ENCODE results near the gene RNF2.
"Not testable (repeated sequence)": the region's sequence is repeated elsewhere in the genome, so short reads cannot be mapped to it uniquely, and the experiment has no call there.

The RNF2 gene

GRCh38 chr1:185044981-185045813, at the start of gene RNF2:
Gene RNF2, plus strand, starts transcription at chr1:185045558. Its CDS starts 41,996 bp downstream, at chr1:185087554.
- DNase-seq = peak; percentile 90

DNA sequence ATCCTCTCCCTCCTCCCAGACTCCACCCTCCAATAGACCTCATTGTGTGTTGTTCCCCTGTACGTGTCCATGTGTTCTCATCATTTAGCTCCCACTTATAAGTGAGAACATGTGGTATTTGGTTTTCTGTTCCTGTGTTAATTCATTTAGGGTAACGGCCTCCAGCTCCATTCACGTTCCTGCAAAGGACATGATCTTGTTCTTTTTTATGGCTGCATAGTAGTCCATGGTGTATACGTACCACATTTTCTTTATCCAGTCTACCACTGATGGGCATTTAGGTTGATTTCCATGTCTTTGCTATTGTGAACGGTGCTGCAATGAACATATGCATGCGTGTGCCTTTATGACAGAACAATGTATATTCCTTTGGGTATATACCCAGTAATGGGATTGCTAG, 45.4 kb upstream of the RNF2 start:
- DNase-seq = not testable (repeated sequence)

- DNase-seq = peak; percentile 43
These were observed 44.0 kb upstream of the RNF2 start for GRCh38 chr1:185001312-185001880.

DNA sequence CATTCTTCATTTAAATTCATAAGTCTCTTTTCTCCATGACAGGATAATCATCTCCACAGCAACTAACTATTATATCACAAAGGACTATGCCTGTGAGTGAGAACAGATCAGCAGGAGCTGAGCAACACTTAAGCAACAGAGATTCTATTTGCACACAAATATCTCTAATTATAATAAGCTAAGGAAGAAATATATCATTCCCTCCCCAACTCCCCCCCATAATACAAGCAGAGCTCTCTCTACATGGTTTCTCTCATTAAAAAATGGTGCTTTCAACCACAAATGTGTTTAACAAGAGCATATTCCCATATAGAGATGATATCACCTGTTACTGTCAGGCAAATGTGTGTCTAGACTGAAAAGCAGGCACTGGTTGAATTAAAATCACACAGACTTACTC, 36.5 kb upstream of the RNF2 start:
- no peak for DNase-seq

GRCh38 chr1:185010361-185010760, 35.0 kb upstream of the RNF2 start:
- DNase-seq = no peak

DNA sequence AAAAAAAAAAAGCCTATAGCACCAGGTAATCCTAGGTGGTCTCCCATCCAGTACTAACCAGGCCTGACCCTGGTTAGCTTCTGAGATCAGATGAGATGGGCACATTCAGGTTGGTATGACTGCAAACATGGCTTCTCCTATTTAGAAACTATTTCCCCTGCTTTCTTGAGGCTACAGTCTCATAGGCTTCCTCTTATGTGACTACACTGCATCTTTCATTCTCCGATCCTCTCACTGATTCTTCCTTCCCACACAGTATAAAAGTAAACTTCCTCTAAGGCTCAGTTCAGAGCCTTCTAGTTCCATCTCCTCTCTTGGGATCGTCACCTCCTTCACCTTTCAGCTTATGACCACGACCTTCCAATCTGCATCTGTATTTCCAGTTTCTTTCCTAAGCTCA, 30.4 kb upstream of the RNF2 start:
- no peak for DNase-seq

- DNase-seq = no peak
These were observed 29.7 kb upstream of the RNF2 start for GRCh38 chr1:185015631-185016030.

GRCh38 chr1:185016880-185017279, 28.5 kb upstream of the RNF2 start:
- DNase-seq = no peak

DNA sequence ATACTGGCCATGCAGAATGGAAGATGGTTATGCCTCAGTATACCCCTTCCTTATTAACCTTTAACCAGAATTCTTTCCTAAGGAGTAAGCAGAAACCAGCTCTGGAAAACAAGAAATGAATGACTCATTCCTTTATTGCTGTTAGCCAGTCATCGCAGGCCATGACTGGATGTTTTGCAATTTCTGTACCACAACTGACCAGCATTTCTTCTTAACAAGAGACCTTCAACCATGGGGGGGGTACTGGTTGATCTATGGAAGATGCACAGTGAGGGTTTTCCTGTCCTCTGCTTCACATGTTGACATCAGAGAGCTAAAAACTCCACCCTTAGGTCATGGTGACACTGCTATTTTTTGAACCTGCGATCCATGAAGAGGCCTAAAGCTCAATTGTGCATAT, 28.0 kb upstream of the RNF2 start:
- DNase-seq = peak; percentile 35

GRCh38 chr1:185017966-185018365, 27.4 kb upstream of the RNF2 start:
- no peak for DNase-seq

DNA sequence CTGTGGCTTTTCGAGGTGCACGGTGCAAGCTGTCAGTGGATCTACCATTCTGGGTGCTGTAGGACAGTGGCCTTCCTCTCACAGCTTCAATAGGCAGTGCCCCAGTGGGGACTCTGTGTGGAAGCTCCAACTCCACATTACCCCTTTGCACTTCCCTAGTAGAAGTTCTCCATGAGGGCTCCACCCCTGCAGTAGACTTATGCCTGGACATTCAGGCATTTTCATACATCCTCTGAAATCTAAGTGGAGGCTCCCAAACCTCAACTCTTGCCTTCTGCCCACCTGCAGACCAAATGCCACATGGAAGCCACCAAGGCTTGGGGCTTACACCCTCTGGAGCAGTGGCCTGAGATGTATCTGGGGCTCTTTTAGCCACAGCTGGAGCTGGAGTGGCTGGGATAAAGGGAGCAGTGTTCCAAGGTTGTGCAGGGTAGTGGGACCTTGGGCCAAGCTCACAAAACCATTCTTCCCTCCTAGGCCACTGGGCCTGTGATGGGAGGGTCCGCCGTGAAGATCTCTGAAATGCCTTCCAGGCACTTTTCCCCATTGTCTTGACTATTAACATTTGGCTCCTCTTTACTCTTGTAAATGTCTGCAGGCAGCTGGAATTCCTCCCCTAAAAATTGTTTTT, 18.0 kb upstream of the RNF2 start:
- no peak for DNase-seq

DNA sequence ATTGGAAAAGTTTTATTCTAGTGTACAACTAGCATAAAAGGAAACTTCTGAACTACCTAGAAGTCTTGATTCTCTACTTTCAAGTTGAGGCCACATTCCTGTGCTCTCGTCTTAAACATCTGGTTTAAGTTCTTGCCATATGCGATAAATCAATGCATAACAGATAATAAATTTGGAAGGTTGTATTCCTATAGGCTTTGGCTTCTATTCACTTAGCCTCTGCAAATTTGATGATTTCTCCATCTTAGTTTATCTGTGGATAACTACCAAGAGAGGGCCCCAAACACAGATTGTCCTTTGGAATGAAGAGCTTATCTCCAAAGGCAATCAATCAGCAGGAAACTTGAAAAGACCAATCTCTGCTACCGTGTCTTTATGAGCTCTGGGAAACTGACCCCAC, 11.7 kb upstream of the RNF2 start:
- DNase-seq = no peak

DNA sequence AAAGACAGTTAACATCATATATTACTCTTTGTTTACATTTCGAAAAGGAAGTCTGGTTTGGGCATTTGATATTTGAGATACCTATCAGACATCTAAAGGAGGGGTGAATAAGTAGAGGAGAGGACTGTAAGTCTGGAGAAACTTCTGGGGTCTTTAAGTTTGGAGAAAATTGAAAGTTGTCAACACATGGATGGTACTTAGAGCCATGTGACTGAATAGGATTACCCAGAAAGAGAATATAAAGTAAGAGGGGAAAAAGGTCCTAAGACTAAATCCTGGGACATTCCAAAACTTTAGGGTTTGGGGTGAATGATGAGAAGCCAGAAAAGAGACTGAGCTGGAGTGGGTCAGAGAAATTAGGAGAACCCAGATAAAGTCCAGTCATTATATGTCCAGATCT, 10.1 kb upstream of the RNF2 start:
- DNase-seq = no peak

- no peak for DNase-seq
These were observed 6.5 kb upstream of the RNF2 start for GRCh38 chr1:185038813-185039376.

- DNase-seq = no peak
These were observed 5.5 kb upstream of the RNF2 start for GRCh38 chr1:185039726-185040407.

DNA sequence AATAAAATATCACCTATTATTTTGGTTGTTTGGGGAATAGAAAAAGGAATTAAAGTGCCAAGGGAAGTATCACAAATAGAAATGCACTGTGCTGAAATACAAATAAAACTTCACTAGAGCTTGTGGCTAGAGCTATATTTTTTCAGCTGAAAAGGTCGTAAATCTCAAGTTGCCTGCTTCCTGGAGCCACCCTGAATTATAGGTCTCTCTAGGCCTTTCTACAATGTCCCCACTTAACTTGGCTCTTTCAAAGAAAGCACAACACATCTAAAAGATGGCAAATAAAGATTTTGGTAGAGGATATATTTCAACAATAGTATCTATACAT, 5.0 kb upstream of the RNF2 start:
- no peak for DNase-seq

GRCh38 chr1:185041742-185042141, 3.6 kb upstream of the RNF2 start:
- DNase-seq = no peak

- no peak for DNase-seq
These were observed 2.6 kb upstream of the RNF2 start for GRCh38 chr1:185042737-185043136.

DNA sequence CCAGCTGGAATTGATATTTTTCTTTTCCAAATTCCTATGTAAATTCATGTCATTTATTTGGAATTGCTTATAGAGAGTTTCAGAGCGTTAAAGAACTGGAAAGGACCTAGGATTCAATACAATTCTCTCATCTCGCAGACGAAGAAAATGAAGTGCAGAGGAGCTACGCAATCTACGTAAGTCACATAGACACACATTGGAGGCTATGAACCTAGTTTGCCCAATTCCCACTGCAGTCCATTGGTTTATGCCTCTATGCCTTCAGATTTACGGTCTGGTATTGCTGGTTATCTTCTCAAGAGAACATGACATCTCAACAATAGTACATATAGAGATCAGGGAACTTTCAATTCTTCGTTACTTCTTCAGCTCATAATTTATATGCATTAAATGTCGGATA, 971 bp upstream of the RNF2 start:
- no peak for DNase-seq

GRCh38 chr1:185045814-185046492, 595 bp downstream of the RNF2 start:
- DNase-seq = peak; percentile 74

DNA sequence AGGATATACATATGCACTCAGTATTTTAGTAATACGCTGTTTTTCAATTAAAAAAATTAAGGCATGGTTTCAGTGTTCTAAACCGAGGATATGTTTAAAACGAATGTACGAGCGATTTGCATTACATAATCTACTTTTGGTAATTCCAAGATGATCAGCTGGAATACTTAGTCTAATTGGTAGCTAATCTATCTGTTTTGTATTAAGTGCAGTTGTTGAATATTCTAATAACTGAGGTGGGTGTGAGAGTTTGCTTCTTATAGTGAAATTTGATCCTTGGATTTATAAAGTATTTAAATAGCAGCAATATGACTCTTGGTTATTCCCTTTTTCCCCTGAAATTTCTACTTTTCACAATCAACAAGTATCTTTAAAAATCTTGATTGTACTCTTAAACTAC, 1.3 kb downstream of the RNF2 start:
- no peak for DNase-seq

- no peak for DNase-seq
These were observed 4.3 kb downstream of the RNF2 start for GRCh38 chr1:185049670-185050069.

All from DMS53 (cell line).